ENCODE results near the gene PAX8.

- no peak for TF ChIP-seq EZH2 (IDR thresholded peaks at IDR 0.05)
- no peak for TF ChIP-seq POLR2AphosphoS5 (IDR thresholded peaks at IDR 0.05; ENCODE audit: borderline replicate concordance, low read depth, low read length)
- TF ChIP-seq FOXP2 (optimal IDR thresholded peaks at IDR 0.05; ENCODE audit: control extremely low read depth, extremely low read length, insufficient read depth), result no peak
Observed at GRCh38 chr2:113208396-113208795, 70.3 kb downstream of the PAX8 start.

All from SK-N-MC (cell line).